ENCODE measurements around the gene KRTDAP.

Gene KRTDAP

GRCh38 chr19:35525873-35526272, 35.6 kb upstream of the KRTDAP start:
- Histone ChIP-seq H3K4me3 (replicated peaks; ENCODE audit: insufficient read depth, low read length) (no peak overlapping the region), H3K27ac (replicated peaks) (no peak overlapping the region), H3K27me3 (ENCODE audit: insufficient read depth, poor library complexity, severe bottlenecking) (peaks cover 9% of the 10 kb centered on the region)
- no peak for DNase-seq (ENCODE audit: low read depth in 1 of 2, low spot score in 1 of 2)
- TF ChIP-seq CTCF (IDR thresholded peaks at IDR 0.05; ENCODE audit: insufficient read depth, low read length) (no peak), SPI1 (IDR thresholded peaks at IDR 0.05; ENCODE audit: borderline replicate concordance, low read depth) (no peak), GABPA (IDR thresholded peaks at IDR 0.05; ENCODE audit: low read depth) (no peak), REST (IDR thresholded peaks at IDR 0.05; ENCODE audit: insufficient replicate concordance, low read depth) (no peak)

GRCh38 chr19:35524181-35524837, 34.0 kb upstream of the KRTDAP start:
- H3K27me3 ChIP-seq (ENCODE audit: insufficient read depth, poor library complexity, severe bottlenecking): peaks cover 7% of the 10 kb centered on the region
- no peak overlapping the region for H3K27ac ChIP-seq (replicated peaks)
- H3K4me3 ChIP-seq (replicated peaks; ENCODE audit: insufficient read depth, low read length): no peak overlapping the region
- DNase-seq (ENCODE audit: low read depth in 1 of 2, low spot score in 1 of 2): no peak
- TF ChIP-seq SPI1 (IDR thresholded peaks at IDR 0.05; ENCODE audit: borderline replicate concordance, low read depth) (no peak), GABPA (IDR thresholded peaks at IDR 0.05; ENCODE audit: low read depth) (no peak), POLR2AphosphoS5 (IDR thresholded peaks at IDR 0.05; ENCODE audit: low read depth) (no peak), REST (IDR thresholded peaks at IDR 0.05; ENCODE audit: insufficient replicate concordance, low read depth) (no peak), CTCF (IDR thresholded peaks at IDR 0.05; ENCODE audit: insufficient read depth, low read length) (no peak)

- Histone ChIP-seq H3K27ac (replicated peaks) (no peak overlapping the region), H3K27me3 (ENCODE audit: insufficient read depth, poor library complexity, severe bottlenecking) (peaks cover 2% of the 10 kb centered on the region), H3K4me3 (replicated peaks; ENCODE audit: insufficient read depth, low read length) (no peak overlapping the region)
- TF ChIP-seq REST (IDR thresholded peaks at IDR 0.05; ENCODE audit: insufficient replicate concordance, low read depth) (no peak), CTCF (IDR thresholded peaks at IDR 0.05; ENCODE audit: insufficient read depth, low read length) (no peak), GABPA (IDR thresholded peaks at IDR 0.05; ENCODE audit: low read depth) (no peak), SPI1 (IDR thresholded peaks at IDR 0.05; ENCODE audit: borderline replicate concordance, low read depth) (no peak), POLR2AphosphoS5 (IDR thresholded peaks at IDR 0.05; ENCODE audit: low read depth) (no peak)
- DNase-seq (ENCODE audit: low read depth in 1 of 2, low spot score in 1 of 2): no peak
Measured at GRCh38 chr19:35522745-35523327, 32.6 kb upstream of the KRTDAP start.
